Subcutaneous abdominal adipose tissue (tissue), 5 donors: ENCODE measurements around the gene SYT7.

Experiments
- H3K27ac ChIP-seq: one replicate; pipeline ENCODE4 v1.7.0; 2013; ENCODE audit warnings: low read depth, mild to moderate bottlenecking, inconsistent platforms, low read length, moderate library complexity
- H3K27me3 ChIP-seq, 5 donors: one replicate each; pipeline ENCODE4 v1.7.0; 2013; ENCODE audit warnings: low read length in 5 of 5, inconsistent platforms in 1 of 5; ENCODE audit not compliant: control insufficient read depth in 5 of 5, insufficient read depth in 4 of 5
- H3K36me3 ChIP-seq, 5 donors: one replicate each; pipeline ENCODE4 v1.7.0; 2013; ENCODE audit warnings: low read length in 5 of 5; ENCODE audit not compliant: control insufficient read depth in 5 of 5, insufficient read depth in 5 of 5
- H3K4me1 ChIP-seq, 5 donors: one replicate each; pipeline ENCODE4 v1.7.0; 2013; ENCODE audit warnings: low read length in 5 of 5, mild to moderate bottlenecking in 3 of 5, moderate library complexity in 1 of 5; ENCODE audit not compliant: control insufficient read depth in 5 of 5, insufficient read depth in 5 of 5
- H3K4me3 ChIP-seq, 5 donors: one replicate each; pipeline ENCODE4 v1.7.0; 2013; ENCODE audit warnings: low read length in 5 of 5, low read depth in 1 of 5
- H3K9ac ChIP-seq, 5 donors: one replicate each; pipeline ENCODE4 v1.7.0; 2013; ENCODE audit warnings: low read length in 5 of 5, mild to moderate bottlenecking in 4 of 5, moderate library complexity in 3 of 5
- H3K9me3 ChIP-seq, 5 donors: one replicate each; pipeline ENCODE4 v1.7.0; 2013; ENCODE audit warnings: low read length in 5 of 5; ENCODE audit not compliant: control insufficient read depth in 5 of 5
- donor health status: healthy.
- donor health status: healthy.
- donor health status: healthy.
- donor health status: healthy.
- donor health status: healthy.

SYT7 gene

DNA sequence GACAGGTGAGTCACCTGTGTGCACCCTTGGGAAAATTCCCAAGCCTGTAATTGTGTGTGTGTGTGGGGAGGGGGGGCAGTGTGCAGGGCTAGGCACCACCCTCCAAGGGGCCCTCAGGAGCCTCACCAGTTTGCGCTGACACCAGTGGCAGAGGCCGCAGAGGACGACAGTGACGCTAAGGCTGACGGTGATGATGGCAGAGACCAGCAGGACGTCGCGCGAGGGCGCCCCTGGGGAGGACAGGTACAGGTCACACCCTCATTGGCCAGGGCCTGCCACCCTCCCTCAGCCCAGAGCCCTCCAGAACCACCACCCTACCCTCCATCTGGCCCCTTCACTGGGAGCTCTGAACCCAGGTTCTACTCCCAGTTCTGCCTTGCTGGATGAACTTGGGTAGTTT, 24.9 kb downstream of the SYT7 start:
- peaks cover 38 to 64% (median 55%) of the 10 kb centered on the region in 5 donors for H3K27me3 ChIP-seq
- no peak overlapping the region for H3K27ac ChIP-seq
- no peak overlapping the region for H3K4me3 ChIP-seq
- H3K9ac ChIP-seq: no peak overlapping the region
- H3K4me1 ChIP-seq: no peaks in the 10 kb centered on the region
- peaks cover 0 to 2% (median 0%) of the 10 kb centered on the region in 5 donors for H3K36me3 ChIP-seq
- no peaks in the 10 kb centered on the region for H3K9me3 ChIP-seq

DNA sequence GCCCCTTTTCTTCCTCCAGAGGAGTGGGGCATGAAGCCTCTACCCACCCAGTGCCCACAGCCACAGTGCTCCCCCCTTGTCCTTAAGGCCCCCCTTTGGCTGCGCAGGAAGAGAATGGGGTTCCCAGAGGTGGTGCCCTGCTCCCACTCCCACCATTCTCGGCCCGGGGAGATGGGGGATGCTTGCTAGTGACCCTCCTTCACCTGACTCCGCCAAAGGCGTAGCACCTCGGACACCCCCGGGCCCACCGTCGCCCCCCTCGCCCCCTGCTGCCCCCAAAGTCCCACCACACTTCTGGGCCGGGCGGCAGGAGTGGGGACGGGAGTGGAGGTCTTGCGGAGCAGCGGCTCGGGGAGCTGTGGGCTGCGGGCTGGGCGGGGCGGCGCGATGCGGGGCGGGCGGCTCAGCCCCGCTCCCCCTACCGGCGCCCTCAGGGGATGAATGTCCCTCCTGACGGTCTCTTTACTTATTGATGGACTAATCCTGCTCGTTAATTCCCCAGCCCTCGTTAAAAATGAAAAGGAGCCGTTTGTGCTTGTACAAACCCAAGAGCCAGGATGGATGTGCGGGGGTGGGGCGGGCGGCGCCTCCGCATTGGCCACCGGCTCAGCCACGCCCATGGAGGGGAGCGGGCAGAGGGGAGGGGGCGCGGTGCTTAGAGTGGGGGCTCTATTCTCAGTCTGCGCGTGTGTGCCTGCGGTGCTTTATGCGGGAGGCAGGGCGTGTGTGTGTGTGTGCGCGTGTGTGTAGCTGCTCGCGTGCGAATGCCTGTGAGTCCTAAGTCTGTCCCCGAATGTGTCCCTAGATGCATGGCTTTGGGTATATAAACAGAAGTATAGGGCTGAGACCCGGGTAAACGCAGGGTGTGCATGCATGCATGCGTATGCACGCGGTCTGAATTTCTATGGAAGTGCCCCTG, 25.6 kb downstream of the SYT7 start:
- Histone ChIP-seq H3K9ac (no peak overlapping the region), H3K27ac (no peak overlapping the region), H3K9me3 (no peaks in the 10 kb centered on the region), H3K4me3 (no peak overlapping the region), H3K4me1 (no peaks in the 10 kb centered on the region), H3K27me3 (peaks cover 38 to 65% (median 52%) of the 10 kb centered on the region in 5 donors), H3K36me3 (peaks cover 0 to 4% (median 0%) of the 10 kb centered on the region in 5 donors)

- Histone ChIP-seq H3K9ac (no peak overlapping the region), H3K27ac (no peak overlapping the region), H3K4me1 (no peaks in the 10 kb centered on the region), H3K36me3 (peaks cover 0 to 4% (median 0%) of the 10 kb centered on the region in 5 donors), H3K9me3 (no peaks in the 10 kb centered on the region), H3K27me3 (peaks cover 38 to 61% (median 46%) of the 10 kb centered on the region in 5 donors), H3K4me3 (no peak overlapping the region)
These were observed 26.5 kb downstream of the SYT7 start for GRCh38 chr11:61554172-61554988.

DNA sequence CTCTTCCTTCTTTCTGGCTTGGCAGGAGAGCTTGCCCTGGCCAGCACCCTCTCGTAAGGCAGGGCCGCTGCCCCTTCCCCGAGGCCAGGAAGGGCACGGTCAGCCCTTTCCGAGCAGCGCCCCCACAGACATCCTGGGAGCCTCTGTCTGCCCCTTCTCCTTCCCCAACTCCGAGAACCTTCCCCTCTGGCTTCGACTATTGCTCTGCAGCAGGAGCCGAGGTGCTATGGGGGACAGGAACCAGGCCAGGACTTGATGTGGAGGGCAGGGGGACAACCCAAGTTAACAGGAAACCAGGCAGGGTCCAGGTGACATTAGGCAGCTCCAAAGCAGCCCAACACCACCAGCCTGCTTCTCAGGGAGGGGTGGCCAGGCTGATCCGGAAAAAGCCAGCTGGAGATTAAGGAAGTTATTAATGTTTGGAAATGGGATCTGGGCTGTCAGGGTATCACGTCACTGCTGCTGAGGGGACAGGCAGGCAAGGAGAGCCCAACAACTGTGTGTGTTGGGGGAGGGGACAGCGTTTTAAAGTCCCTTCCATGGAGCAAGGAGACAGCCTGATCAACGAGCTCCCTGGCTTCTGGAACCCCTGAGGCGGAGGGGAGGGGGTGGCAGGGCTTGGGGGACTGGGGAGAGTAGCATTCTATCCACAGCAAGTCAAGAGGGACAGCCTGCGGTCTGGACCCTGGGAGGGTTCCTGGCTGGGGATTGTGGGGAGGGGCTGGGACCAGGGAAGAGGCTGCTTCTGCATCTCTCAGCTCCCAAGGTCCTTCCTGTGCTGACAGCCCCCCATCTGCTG, 27.3 kb downstream of the SYT7 start:
- no peak overlapping the region for H3K4me3 ChIP-seq
- H3K9me3 ChIP-seq: no peaks in the 10 kb centered on the region
- no peak overlapping the region for H3K9ac ChIP-seq
- peaks cover 38 to 58% (median 43%) of the 10 kb centered on the region in 5 donors for H3K27me3 ChIP-seq
- H3K4me1 ChIP-seq: no peaks in the 10 kb centered on the region
- peaks cover 0 to 4% (median 0%) of the 10 kb centered on the region in 5 donors for H3K36me3 ChIP-seq
- no peak overlapping the region for H3K27ac ChIP-seq

DNA sequence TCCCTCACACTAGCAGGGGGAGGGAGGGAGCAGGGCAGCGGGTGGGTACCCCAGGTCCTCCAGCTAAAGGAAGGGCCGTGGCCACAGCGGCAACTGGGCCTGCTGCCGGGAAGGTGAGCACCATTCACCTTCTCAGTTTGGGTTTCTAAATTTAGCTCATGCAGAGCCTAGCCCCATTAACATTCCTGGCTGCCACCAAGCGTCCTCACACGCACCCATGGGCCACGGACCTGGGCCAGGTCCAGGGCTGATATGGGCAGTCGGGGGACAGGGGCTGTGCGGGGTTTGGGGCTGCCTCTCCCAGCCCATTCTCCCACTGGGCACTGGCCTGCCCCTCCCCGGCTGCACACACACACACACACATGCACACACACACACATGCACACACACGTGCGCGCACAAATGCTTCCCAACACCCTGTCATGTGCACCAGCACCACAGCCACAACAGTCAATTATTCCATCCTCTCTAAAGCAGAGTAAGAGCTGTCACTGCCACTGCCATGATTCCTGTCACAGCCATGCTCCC, 28.7 kb downstream of the SYT7 start:
- Histone ChIP-seq H3K4me1 (no peaks in the 10 kb centered on the region), H3K27me3 (peaks cover 36 to 52% (median 39%) of the 10 kb centered on the region in 5 donors), H3K9ac (no peak overlapping the region), H3K9me3 (no peaks in the 10 kb centered on the region), H3K27ac (no peak overlapping the region), H3K4me3 (no peak overlapping the region), H3K36me3 (peaks cover 0 to 4% (median 0%) of the 10 kb centered on the region in 5 donors)

DNA sequence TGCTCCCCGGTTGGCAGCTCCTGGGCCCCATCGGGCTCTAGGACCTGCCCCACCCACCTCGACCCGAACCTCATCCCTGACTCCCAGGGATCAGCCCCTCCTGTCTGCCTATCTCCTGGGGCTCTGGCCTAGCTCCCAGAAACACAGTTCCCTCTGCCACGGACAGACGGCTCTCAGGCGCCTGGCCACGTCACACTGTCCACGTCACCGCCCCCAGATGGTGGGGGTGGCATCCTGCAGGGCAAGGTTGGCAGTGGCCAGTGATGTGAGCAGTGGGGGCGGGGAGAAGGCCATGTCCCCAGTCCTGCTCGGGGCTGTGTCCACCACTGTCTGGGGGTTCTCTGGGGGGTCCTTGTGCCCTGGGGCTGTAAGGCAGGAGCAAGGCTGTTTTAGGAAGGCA, 29.2 kb downstream of the SYT7 start:
- no peak overlapping the region for H3K4me3 ChIP-seq
- H3K9me3 ChIP-seq: no peaks in the 10 kb centered on the region
- no peak overlapping the region for H3K9ac ChIP-seq
- peaks cover 32 to 48% (median 39%) of the 10 kb centered on the region in 5 donors for H3K27me3 ChIP-seq
- H3K27ac ChIP-seq: no peak overlapping the region
- no peaks in the 10 kb centered on the region for H3K4me1 ChIP-seq
- peaks cover 0 to 4% (median 0%) of the 10 kb centered on the region in 5 donors for H3K36me3 ChIP-seq

DNA sequence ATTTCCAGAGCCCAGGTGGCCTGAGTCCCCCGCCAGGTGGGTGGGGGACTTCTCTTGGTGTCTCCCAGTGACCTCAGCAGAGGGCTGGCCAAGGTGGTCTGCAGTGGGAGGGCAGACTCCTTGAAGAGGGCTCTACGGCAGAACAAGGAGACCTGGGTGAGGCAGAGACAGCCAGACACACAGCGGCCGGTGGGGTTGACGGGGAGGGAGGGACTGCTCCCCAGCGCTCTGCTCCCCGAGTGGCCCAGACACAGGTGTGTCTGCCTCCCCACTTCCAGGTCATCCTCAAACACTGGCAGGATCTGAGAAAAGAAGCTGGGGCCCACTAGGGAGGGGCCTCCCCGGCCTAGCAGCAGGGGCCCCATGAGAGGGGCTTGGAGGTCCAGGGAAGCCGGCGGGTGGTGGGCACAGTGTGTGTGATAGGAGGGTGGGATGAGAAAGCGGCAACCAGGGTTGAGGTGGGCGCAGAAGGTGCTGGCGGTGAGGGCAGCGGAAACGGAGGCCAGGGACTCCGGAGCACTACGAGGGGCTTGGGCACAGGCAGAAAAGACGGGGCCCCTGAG, 30.1 kb downstream of the SYT7 start:
- Histone ChIP-seq H3K9ac (no peak overlapping the region), H3K4me1 (no peaks in the 10 kb centered on the region), H3K36me3 (peaks cover 0 to 4% (median 0%) of the 10 kb centered on the region in 5 donors), H3K27ac (no peak overlapping the region), H3K9me3 (no peaks in the 10 kb centered on the region), H3K4me3 (no peak overlapping the region), H3K27me3 (peaks cover 26 to 41% (median 30%) of the 10 kb centered on the region in 5 donors)

DNA sequence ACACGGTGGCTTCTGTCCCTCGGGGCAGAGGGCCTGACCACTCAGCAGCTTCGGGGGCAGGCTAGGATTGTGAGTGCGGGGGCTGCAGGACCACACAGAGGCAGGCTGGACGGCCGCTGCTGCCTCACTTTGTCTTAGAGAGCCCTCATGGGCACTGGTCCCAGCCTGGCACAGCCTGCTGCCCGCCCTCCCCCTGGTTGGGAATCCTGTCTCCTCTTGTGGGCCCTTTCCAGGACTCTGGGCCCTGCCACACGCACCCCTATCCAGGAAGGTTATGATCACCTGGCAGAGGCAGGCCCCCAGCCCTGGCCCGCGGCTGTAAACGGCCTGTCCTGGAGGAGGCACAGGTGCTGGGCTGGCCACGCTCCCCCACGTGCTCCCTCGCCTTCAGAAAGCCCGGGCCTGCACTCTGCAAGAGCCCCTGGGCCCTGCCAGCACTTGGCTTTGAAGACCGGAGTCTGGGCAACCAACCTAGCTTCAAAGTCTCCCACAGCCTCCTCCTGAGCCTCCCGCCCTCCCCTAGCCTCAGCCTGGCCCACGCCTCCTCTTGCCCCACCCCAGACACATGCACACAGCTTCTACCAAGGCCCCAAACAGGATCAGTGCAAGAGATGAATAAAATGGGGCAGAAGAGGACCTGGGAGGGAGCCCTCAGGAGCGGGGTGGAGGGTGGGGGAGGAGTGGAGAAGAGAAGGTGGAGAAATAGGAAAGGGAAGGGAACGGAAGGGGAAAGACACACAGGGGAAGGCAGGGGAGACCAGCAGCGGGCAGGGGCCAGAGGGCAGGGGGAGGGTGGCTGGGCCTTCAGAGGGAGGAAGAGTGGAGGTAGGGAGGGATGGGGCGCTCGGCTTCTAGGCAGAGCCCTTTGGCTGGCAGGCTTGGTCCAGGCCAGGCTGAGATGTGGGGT, 31.0 kb downstream of the SYT7 start:
- Histone ChIP-seq H3K4me3 (no peak overlapping the region), H3K27ac (no peak overlapping the region), H3K9me3 (no peaks in the 10 kb centered on the region), H3K27me3 (peaks cover 21 to 38% (median 27%) of the 10 kb centered on the region in 5 donors), H3K36me3 (peaks cover 0 to 10% (median 0%) of the 10 kb centered on the region in 5 donors), H3K4me1 (no peaks in the 10 kb centered on the region), H3K9ac (no peak overlapping the region)
